ENCODE measurements around the gene AP5S1.

The AP5S1 gene

DNA sequence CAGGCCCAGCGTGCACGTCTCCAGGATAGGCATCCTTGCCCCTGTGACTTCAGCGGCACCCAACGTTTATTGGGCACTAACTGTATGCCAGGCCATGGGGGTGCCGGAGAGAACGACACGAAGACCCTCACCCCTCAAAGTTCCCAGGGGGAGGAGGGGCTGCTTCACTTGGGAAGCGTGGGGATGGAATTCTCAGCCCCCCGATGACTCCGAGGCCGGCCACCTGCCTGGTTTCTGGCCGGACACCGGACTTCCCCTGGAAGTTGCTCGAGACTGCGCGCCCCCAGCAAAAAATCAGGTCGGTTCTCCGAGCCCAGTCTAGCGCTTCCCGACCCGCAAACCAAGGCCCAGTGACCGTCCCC is 26.0 kb downstream of the AP5S1 start:
- in situ Hi-C loops (cut with HindIII; ENCODE audit: low pct_unique_long_range_greater_than_20kb, low sequenced_read_pairs): no loop called here
- no peak for TF ChIP-seq JUND (IDR thresholded peaks at IDR 0.05; ENCODE audit: low read depth)
- DNase-seq (ENCODE audit: low read depth in 1 of 2, low spot score in 1 of 2): no peak

DNA sequence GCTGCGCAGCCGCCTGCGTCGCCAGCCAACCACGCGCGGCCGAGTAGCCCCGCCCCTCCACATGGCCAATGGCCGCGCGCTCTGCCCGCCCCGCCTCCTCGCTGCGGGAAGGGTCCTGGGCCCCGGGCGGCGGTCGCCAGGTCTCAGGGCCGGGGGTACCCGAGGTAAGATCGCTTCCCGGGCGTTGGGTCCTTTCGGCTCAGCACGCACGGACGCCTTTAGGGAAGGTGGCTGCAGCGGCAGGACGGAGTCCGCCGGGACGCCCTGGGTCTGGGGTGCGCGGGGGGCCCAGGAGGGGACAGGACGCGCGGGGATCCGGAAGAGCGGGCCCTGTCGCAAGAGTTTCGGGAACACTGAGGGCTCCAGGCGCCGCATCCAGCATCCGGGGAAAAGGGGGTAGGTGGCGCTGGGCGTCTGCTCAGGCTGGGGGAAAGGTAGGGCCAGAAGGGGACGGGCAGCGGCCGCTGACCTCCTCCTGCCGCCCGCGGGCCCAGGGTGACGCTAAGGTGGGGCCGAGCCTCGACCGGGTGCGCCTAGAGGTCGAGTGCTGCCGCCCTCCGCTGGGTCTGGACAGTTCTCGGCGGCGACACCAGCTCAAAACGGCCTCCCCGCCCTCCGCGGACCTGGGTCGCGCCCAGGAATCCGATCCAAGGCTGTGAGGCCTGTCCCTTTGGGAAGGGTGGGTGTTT is 26.5 kb downstream of the AP5S1 start, which contains the start of gene MAVS:
MAVS (plus strand) TSS at position 95 of the 689 bp plus-strand sequence. CDS start 7,791 bp downstream, outside the sequence.
- no peak for TF ChIP-seq JUND (IDR thresholded peaks at IDR 0.05; ENCODE audit: low read depth)
- peak; percentile 81 to 94 for DNase-seq (ENCODE audit: low read depth in 1 of 2, low spot score in 1 of 2)
- in situ Hi-C loops (cut with HindIII; ENCODE audit: low pct_unique_long_range_greater_than_20kb, low sequenced_read_pairs): no loop called here

DNA sequence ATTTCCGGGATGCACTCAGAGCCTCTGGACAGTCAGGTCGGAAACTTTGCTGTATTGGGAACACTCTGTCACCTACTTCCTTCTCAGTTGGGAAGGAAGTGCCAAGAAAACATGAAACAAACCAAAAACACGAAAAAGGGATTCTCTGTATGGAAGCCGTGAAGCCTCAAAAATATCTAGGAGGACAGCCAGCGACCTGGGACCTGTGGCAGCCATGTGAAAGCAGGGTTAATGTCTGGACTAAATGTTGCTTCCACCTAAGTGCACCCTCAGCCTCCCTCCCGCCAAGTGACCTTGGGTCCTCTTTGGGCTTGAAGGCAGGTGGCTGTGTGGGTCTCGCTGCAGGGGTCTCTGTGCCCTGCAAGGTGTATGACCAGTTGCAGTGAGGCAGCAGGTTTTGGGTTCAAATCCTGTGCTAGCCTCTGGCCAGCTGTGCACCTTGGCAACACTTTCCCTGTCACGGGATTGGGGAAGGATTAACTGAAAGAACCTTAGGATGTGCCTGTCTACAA is 27.1 kb downstream of the AP5S1 start:
- in situ Hi-C loops (cut with HindIII; ENCODE audit: low pct_unique_long_range_greater_than_20kb, low sequenced_read_pairs): no loop called here
- DNase-seq (ENCODE audit: low read depth in 1 of 2, low spot score in 1 of 2): no peak
- TF ChIP-seq JUND (IDR thresholded peaks at IDR 0.05; ENCODE audit: low read depth): no peak

DNA sequence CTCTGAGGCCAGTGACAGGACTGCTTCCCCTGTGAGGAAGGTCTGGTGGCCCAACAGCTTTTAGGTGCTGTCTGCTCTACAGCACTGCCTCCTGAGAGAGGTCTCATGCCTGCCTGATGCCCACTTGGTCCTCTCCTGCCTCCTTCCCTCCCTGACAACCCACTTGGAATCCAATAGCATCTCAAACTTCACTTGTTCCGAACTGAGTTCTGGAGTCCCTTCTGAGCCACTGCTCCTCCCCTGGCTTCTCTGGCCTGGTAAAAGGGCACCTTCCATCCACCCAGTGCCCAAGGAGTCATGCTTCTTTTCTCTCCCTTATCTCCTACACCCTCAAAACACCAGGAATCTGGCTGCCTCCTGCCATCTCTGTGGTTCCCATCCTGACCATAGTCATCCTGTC is 28.2 kb downstream of the AP5S1 start:
- no peak for TF ChIP-seq JUND (IDR thresholded peaks at IDR 0.05; ENCODE audit: low read depth)
- no peak for DNase-seq (ENCODE audit: low read depth in 1 of 2, low spot score in 1 of 2)
- in situ Hi-C loops (cut with HindIII; ENCODE audit: low pct_unique_long_range_greater_than_20kb, low sequenced_read_pairs): no loop called here

DNA sequence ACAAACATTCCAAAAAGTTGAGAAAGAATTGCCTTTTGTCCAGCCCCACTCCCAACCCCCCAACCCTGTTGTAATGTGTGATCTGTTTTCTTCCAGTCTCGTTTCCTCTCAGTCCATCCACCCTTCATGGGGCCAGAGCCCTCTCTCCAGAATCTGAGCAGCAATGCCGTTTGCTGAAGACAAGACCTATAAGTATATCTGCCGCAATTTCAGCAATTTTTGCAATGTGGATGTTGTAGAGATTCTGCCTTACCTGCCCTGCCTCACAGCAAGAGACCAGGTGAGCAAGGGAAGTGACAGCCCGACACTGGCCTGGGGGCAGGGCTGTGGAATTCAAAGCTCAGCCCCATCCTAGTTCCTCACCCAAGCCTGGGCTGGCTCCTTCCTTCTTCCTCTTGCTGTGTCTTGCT is 34.1 kb downstream of the AP5S1 start:
- in situ Hi-C loops (cut with HindIII; ENCODE audit: low pct_unique_long_range_greater_than_20kb, low sequenced_read_pairs): no loop called here
- no peak for TF ChIP-seq JUND (IDR thresholded peaks at IDR 0.05; ENCODE audit: low read depth)
- peak; percentile 38 to 64 for DNase-seq (ENCODE audit: low read depth in 1 of 2, low spot score in 1 of 2)

DNA sequence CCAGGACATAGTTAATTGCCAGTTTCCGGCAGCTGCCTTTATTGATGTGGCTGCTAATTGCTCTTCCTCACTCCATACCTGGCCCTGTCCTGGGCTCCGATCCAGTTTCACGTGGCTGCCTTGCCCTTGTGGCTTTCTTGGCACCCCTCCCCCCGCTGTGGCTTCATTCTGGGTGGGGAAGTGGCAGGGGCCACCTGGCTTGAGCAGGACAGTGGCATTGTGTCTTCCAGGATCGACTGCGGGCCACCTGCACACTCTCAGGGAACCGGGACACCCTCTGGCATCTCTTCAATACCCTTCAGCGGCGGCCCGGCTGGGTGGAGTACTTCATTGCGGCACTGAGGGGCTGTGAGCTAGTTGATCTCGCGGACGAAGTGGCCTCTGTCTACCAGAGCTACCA is 37.1 kb downstream of the AP5S1 start:
- in situ Hi-C loops (cut with HindIII; ENCODE audit: low pct_unique_long_range_greater_than_20kb, low sequenced_read_pairs): no loop called here
- no peak for TF ChIP-seq JUND (IDR thresholded peaks at IDR 0.05; ENCODE audit: low read depth)
- DNase-seq (ENCODE audit: low read depth in 1 of 2, low spot score in 1 of 2): no peak

DNA sequence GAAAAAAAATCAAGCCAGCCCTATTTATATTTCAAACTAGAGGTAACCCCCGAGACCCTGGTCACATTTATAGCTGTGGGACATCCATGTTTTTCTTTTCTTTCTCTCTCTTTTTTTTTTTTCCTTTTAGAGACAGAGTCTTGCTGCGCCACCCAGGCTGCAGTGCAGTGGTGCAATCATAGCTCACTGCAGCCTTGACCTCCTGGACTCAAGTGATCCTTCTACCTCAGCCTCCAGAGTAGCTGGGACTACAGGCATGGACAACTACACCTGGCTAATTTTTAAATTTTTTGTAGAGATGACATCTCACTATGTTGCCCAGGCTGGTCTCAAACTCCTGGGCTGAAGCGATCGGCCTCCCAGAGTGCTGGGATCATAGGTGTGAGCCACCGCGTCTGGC is 38.3 kb downstream of the AP5S1 start:
- no peak for TF ChIP-seq JUND (IDR thresholded peaks at IDR 0.05; ENCODE audit: low read depth)

DNA sequence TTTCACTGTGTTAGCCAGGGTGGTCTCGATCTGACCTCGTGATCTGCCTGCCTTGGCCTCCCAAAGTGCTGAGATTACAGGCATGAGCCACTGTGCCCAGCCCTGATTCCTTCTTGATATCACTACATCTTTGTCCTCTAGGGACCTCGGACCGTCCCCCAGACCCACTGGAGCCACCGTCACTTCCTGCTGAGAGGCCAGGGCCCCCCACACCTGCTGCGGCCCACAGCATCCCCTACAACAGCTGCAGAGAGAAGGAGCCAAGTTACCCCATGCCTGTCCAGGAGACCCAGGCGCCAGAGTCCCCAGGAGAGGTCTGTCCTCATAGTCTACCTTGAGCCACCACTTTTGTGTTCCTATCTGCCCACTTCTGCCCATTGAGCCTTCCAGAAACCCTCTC is 40.8 kb downstream of the AP5S1 start:
- DNase-seq (ENCODE audit: low read depth in 1 of 2, low spot score in 1 of 2): no peak
- in situ Hi-C loops (cut with HindIII; ENCODE audit: low pct_unique_long_range_greater_than_20kb, low sequenced_read_pairs): no loop called here
- TF ChIP-seq JUND (IDR thresholded peaks at IDR 0.05; ENCODE audit: low read depth): no peak

More for the DNA sequence above, 38.3 kb downstream of the AP5S1 start:
- in situ Hi-C loops (cut with HindIII; ENCODE audit: low pct_unique_long_range_greater_than_20kb, low sequenced_read_pairs): no loop called here
- no peak for DNase-seq (ENCODE audit: low read depth in 1 of 2, low spot score in 1 of 2)

DNA sequence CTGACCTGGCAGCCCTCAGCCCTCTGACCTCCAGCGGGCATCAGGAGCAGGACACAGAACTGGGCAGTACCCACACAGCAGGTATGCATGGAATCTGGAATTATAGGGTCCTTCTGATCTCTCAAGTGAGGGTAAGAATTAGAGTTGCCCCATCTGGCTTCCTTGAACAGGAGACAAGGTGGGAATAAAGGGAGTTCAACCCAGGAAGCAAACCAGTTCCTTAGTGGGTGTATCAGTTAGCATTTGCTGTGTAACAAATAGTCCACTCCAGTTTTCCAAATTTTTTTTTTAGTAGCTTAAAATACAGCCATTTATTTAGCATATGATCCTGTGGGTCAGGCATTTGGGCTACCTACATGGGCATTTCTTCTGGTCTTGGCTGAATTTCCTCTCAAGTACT is 42.0 kb downstream of the AP5S1 start:
- no peak for TF ChIP-seq JUND (IDR thresholded peaks at IDR 0.05; ENCODE audit: low read depth)
- in situ Hi-C loops (cut with HindIII; ENCODE audit: low pct_unique_long_range_greater_than_20kb, low sequenced_read_pairs): no loop called here
- no peak for DNase-seq (ENCODE audit: low read depth in 1 of 2, low spot score in 1 of 2)

DNA sequence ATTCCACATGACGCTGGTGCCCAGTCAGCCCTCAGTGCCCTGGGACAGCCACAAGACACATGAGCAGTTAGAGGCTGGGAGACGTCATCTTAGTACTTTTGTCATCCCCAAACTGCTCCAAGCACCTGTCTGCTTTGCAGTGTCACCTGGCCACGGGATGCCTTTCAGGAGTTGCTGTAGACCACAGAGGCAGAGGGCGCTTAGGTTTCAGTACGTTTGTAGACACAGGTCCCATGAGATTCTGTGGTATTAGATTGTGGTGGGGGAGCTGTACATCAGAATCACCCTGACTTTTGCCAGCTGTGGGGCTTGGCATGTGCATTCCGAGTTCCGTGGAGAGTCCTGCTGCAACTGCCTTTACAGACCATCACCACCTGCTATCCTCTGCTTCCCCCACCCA is 43.0 kb downstream of the AP5S1 start:
- in situ Hi-C loops (cut with HindIII; ENCODE audit: low pct_unique_long_range_greater_than_20kb, low sequenced_read_pairs): no loop called here
- no peak for TF ChIP-seq JUND (IDR thresholded peaks at IDR 0.05; ENCODE audit: low read depth)
- no peak for DNase-seq (ENCODE audit: low read depth in 1 of 2, low spot score in 1 of 2)

DNA sequence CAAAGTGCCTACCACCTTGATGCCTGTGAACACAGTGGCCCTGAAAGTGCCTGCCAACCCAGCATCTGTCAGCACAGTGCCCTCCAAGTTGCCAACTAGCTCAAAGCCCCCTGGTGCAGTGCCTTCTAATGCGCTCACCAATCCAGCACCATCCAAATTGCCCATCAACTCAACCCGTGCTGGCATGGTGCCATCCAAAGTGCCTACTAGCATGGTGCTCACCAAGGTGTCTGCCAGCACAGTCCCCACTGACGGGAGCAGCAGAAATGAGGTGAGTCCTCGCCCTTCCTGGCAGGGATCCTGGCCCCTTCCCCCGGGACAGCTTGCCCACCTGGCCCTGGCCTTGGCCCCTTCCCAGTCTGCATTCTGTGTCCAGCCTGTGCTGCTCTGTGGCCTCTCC is 44.2 kb downstream of the AP5S1 start:
- DNase-seq (ENCODE audit: low read depth in 1 of 2, low spot score in 1 of 2): no peak
- in situ Hi-C loops (cut with HindIII; ENCODE audit: low pct_unique_long_range_greater_than_20kb, low sequenced_read_pairs): no loop called here
- TF ChIP-seq JUND (IDR thresholded peaks at IDR 0.05; ENCODE audit: low read depth): no peak

DNA sequence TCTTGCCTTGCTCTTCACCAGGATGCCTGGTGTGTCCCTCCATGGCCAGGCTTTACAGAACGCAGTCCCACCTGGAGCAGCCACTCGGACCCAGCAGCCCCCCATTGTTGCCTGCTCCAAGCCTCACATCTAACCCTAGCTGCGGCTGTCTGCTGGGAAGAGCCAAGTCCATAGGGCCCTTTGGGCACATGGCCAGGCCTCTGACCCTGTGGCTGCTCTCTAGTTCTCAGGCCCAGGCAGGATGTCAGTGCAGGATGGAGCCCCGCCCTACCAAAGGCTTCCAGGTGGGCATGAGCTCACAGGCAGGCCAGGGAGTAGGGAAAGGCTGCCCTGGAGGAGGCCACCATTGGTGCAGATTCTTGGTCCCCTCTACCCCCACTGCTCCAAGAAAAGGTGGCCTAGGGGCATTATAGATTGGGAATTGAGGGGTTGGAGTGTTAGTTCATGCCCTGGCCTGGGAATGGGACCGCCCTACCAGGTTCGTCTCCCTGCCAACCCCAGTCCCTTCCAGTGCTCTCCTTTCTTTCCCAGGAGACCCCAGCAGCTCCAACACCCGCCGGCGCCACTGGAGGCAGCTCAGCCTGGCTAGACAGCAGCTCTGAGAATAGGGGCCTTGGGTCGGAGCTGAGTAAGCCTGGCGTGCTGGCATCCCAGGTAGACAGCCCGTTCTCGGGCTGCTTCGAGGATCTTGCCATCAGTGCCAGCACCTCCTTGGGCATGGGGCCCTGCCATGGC is 45.0 kb downstream of the AP5S1 start:
- TF ChIP-seq JUND (IDR thresholded peaks at IDR 0.05; ENCODE audit: low read depth): no peak
- no peak for DNase-seq (ENCODE audit: low read depth in 1 of 2, low spot score in 1 of 2)
- in situ Hi-C loops (cut with HindIII; ENCODE audit: low pct_unique_long_range_greater_than_20kb, low sequenced_read_pairs): no loop called here

DNA sequence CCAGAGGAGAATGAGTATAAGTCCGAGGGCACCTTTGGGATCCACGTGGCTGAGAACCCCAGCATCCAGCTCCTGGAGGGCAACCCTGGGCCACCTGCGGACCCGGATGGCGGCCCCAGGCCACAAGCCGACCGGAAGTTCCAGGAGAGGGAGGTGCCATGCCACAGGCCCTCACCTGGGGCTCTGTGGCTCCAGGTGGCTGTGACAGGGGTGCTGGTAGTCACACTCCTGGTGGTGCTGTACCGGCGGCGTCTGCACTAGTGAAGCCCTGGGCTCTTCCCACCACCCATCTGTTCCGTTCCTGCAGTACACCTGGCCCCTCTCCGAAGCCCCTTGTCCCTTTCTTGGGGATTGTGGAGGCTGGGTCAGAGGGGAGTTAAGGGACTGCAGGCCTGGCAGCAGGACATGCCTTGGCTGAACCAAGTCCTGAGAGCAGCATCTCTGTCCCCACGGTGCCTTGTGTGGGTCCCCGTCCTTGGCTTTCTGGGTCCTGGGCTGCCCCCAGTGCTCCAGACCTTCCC is 45.6 kb downstream of the AP5S1 start:
- no peak for DNase-seq (ENCODE audit: low read depth in 1 of 2, low spot score in 1 of 2)
- in situ Hi-C loops (cut with HindIII; ENCODE audit: low pct_unique_long_range_greater_than_20kb, low sequenced_read_pairs): no loop called here
- no peak for TF ChIP-seq JUND (IDR thresholded peaks at IDR 0.05; ENCODE audit: low read depth)

Data from T47D (cell line).